Measurements from ENCODE around the gene LPAR1.

LPAR1 gene

DNA sequence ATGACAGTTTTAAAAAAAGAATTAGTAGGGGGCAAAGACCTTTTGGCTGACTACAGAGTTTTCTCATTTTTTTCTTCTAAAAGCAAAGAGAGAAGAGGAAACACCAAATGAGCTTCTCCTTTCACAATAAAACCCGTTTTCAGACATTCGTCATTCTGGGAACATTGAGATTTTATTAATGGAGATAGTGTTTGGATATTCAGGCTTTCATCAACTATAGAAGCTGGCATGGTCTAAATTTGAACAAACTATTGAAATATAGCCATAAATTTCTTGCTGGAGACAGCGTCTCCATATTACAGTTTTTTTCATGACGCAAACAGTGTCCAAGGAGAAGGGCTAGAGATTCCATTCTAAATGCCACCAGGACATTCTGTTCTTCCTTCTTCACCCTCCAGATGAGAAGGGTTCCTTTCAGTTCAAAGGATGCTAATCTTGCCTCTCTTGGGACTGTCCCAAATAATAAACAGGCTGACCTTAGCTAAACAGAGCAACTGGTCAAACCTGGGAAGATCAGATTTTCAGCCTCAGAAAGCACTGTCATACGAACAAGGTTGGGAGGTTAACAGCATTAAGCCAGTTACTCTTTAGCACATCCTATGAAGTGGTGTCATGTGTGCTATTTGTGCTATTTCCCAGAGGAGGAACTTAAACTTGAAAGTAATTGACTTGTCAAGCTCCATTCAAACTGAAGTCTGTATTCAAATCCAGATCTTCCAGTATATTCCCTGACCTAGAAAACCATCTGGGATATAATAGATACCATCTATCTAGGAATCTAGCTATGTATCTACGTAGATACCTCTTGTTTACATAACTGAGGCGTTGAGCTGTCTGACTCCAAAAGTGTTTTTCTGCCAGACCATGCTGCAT lies 125.6 kb downstream of the LPAR1 start:
- POLR2A ChIA-PET = no interaction called here
- no peaks in the 10 kb centered on the region for H3K4me1 ChIP-seq (ENCODE audit: control insufficient read depth, insufficient read depth, low read length)
- no peaks in the 10 kb centered on the region for H3K36me3 ChIP-seq (ENCODE audit: control insufficient read depth in 2 of 2, insufficient read depth in 1 of 2, low read length in 2 of 2)
- H3K9me3 ChIP-seq (ENCODE audit: control insufficient read depth, insufficient read depth, low read depth, low read length) = no peaks in the 10 kb centered on the region
- no peak overlapping the region for H3K4me3 ChIP-seq (ENCODE audit: low read depth, low read length)
- H3K27ac ChIP-seq (ENCODE audit: extremely low read depth, low read depth, low read length) = no peak overlapping the region
- TF ChIP-seq, protein P1, sequence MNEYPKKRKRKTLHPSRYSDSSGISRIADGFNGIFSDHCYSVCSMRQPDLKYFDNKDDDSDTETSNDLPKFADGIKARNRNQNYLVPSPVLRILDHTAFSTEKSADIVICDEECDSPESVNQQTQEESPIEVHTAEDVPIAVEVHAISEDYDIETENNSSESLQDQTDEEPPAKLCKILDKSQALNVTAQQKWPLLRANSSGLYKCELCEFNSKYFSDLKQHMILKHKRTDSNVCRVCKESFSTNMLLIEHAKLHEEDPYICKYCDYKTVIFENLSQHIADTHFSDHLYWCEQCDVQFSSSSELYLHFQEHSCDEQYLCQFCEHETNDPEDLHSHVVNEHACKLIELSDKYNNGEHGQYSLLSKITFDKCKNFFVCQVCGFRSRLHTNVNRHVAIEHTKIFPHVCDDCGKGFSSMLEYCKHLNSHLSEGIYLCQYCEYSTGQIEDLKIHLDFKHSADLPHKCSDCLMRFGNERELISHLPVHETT (tag by site-specific recombination; IDR thresholded peaks at IDR 0.05) = no peak
- TF ChIP-seq ZNF202 (tag by site-specific recombination; IDR thresholded peaks at IDR 0.05; ENCODE audit: borderline replicate concordance) = no peak
- no peak for TF ChIP-seq ZFP3 (tag by site-specific recombination; IDR thresholded peaks at IDR 0.05; ENCODE audit: low read depth)
- TF ChIP-seq ZNF280D (tag by site-specific recombination; IDR thresholded peaks at IDR 0.05) = no peak
- no peak for TF ChIP-seq ZNF518A (tag by site-specific recombination; conservative IDR thresholded peaks at IDR 0.05; ENCODE audit: low read depth)
- no peak for TF ChIP-seq ZNF16 (tag by site-specific recombination; IDR thresholded peaks at IDR 0.05; ENCODE audit: low read depth)
- CTCF ChIA-PET = interaction anchor here (1.0 kb wide), 1 partner anchor 65 kb away, joined by 3 read pairs; no protein-coding TSS in a partner anchor

GRCh38 chr9:110911659-110912418 lies 126.4 kb downstream of the LPAR1 start:
- Histone ChIP-seq H3K27ac (ENCODE audit: extremely low read depth, low read depth, low read length) (no peak overlapping the region), H3K9me3 (ENCODE audit: control insufficient read depth, insufficient read depth, low read depth, low read length) (no peaks in the 10 kb centered on the region), H3K4me1 (ENCODE audit: control insufficient read depth, insufficient read depth, low read length) (no peaks in the 10 kb centered on the region), H3K36me3 (ENCODE audit: control insufficient read depth in 2 of 2, insufficient read depth in 1 of 2, low read length in 2 of 2) (no peaks in the 10 kb centered on the region), H3K4me3 (ENCODE audit: low read depth, low read length) (no peak overlapping the region)
- CTCF ChIA-PET = interaction anchor here (1.0 kb wide), 1 partner anchor 64 kb away, joined by 3 read pairs; no protein-coding TSS in a partner anchor
- POLR2A ChIA-PET = no interaction called here
- TF ChIP-seq ZSCAN23 (tag by site-specific recombination; IDR thresholded peaks at IDR 0.05) (no peak), ZNF157 (tag by site-specific recombination; IDR thresholded peaks at IDR 0.05) (no peak), GFI1B (tag by site-specific recombination; IDR thresholded peaks at IDR 0.05) (no peak), ZNF174 (tag by site-specific recombination; IDR thresholded peaks at IDR 0.05) (no peak), ZNF292 (tag by site-specific recombination; IDR thresholded peaks at IDR 0.05; ENCODE audit: borderline replicate concordance, low read depth) (no peak), ZNF133 (tag by site-specific recombination; IDR thresholded peaks at IDR 0.05) (no peak), ZNF146 (tag by site-specific recombination; IDR thresholded peaks at IDR 0.05) (no peak), ZBTB20 (tag by site-specific recombination; IDR thresholded peaks at IDR 0.05) (no peak), ZNF335 (tag by site-specific recombination; conservative IDR thresholded peaks at IDR 0.05) (no peak), ZNF585B (tag by site-specific recombination; IDR thresholded peaks at IDR 0.05) (no peak), ZNF2 (tag by site-specific recombination; IDR thresholded peaks at IDR 0.05) (no peak), HOXA7 (CRISPR knock-in tag; IDR thresholded peaks at IDR 0.05; ENCODE audit: borderline replicate concordance) (no peak), MEIS1 (CRISPR knock-in tag; IDR thresholded peaks at IDR 0.05; ENCODE audit: borderline replicate concordance) (no peak)
- TF ChIP-seq, protein P2, sequence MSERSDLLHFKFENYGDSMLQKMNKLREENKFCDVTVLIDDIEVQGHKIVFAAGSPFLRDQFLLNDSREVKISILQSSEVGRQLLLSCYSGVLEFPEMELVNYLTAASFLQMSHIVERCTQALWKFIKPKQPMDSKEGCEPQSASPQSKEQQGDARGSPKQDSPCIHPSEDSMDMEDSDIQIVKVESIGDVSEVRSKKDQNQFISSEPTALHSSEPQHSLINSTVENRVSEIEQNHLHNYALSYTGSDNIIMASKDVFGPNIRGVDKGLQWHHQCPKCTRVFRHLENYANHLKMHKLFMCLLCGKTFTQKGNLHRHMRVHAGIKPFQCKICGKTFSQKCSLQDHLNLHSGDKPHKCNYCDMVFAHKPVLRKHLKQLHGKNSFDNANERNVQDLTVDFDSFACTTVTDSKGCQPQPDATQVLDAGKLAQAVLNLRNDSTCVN (tag by site-specific recombination; optimal IDR thresholded peaks at IDR 0.05) = no peak
